NB4 (cell line): ENCODE results near the gene CENPH.
"Not testable (repeated sequence)": the region's sequence is repeated elsewhere in the genome, so short reads cannot be mapped to it uniquely, and the experiment has no call there.

ENCODE experiments used
- MAX ChIP-seq: IDR thresholded peaks from 2 replicates; pipeline ENCODE4 v1.6.1; 2011; ENCODE audit warnings: low read depth, low read length
- MYC ChIP-seq: IDR thresholded peaks from 2 replicates; pipeline ENCODE4 v1.6.1; 2011; ENCODE audit warnings: low read depth, low read length
- POLR2A ChIP-seq: IDR thresholded peaks from 2 replicates; pipeline ENCODE4 v1.6.1; 2011; ENCODE audit warnings: mild to moderate bottlenecking; ENCODE audit not compliant: insufficient read length; ENCODE audit errors: extremely low read depth
- TF ChIP-seq, protein P1 (sequence below): IDR thresholded peaks from one replicate; pipeline ENCODE4 v1.5.1; 2012; ENCODE audit warnings: low read depth, low read length

- TF ChIP-seq, protein P1, sequence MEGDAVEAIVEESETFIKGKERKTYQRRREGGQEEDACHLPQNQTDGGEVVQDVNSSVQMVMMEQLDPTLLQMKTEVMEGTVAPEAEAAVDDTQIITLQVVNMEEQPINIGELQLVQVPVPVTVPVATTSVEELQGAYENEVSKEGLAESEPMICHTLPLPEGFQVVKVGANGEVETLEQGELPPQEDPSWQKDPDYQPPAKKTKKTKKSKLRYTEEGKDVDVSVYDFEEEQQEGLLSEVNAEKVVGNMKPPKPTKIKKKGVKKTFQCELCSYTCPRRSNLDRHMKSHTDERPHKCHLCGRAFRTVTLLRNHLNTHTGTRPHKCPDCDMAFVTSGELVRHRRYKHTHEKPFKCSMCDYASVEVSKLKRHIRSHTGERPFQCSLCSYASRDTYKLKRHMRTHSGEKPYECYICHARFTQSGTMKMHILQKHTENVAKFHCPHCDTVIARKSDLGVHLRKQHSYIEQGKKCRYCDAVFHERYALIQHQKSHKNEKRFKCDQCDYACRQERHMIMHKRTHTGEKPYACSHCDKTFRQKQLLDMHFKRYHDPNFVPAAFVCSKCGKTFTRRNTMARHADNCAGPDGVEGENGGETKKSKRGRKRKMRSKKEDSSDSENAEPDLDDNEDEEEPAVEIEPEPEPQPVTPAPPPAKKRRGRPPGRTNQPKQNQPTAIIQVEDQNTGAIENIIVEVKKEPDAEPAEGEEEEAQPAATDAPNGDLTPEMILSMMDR = not testable (repeated sequence)
- not testable (repeated sequence) for TF ChIP-seq POLR2A, MAX, MYC
Observed at GRCh38 chr5:69148576-69148975, 40.8 kb upstream of the CENPH start.
